ENCODE results near the gene EML1.

Gene EML1

DNA sequence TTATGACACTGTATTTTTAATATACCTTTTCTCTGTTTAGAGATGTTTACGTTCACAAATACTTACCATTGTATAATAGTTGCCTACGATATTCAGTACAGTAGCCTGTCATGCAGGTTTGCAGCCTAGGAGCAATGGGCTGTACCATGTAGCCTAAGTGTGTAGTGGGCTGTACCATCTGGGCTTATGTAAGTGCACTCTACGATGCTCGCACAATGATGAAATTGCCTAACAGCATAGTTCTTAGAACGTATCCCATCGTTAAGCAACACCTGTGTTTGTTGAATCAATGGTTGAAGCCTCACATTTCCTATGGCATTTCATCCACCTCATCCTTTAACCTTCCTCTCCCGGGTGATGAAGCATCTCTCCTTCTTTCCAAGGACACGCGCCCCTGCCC is 12.5 kb upstream of the EML1 start:
- no peak for DNase-seq

- DNase-seq = no peak
These were observed 12.1 kb upstream of the EML1 start for GRCh38 chr14:99781091-99781490.

- DNase-seq = no peak
These were observed 11.2 kb upstream of the EML1 start for GRCh38 chr14:99781853-99782610.

- no peak for DNase-seq
These were observed 8.7 kb upstream of the EML1 start for GRCh38 chr14:99784508-99784907.

- DNase-seq = no peak
These were observed 7.8 kb upstream of the EML1 start for GRCh38 chr14:99785426-99785825.

- DNase-seq = no peak
These were observed 6.7 kb upstream of the EML1 start for GRCh38 chr14:99786511-99786989.

DNA sequence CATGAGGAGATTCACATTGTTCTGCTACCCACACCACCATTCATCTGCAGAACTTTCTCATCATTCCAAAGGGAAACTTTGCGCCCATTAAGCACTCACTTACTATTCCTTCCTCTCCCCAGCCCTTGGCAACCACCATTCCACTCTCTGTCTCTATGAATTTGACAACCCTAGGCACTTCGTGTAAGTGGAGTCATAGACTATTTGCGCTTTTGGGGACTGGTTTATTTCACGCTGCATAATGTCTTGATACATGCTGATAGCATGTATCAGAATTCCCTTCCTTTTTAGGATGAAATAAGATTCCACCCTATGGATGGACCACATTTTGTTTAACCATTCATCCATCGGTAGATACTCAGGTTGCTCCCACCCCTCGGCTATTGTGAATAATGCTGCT is 4.5 kb upstream of the EML1 start:
- no peak for DNase-seq

DNA sequence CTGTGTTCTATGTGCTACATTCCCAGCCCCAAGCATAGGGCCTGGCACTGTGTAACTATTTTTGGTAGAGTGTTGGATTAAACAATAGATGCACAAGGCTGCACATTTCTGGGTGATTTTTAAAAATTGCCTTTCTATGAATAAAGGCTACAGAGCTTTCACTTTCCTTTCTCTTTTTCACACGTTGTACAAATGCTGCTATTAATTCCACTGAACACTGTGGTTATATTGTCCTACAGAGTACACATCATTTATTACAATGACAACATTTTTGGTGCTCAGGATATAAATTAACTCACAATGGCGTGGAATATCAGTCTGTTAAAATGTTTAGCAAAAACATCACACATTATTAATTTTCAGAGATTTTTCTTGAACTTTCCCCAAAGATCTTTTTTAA is 3.6 kb upstream of the EML1 start:
- DNase-seq = no peak

- DNase-seq = no peak
These were observed 2.8 kb upstream of the EML1 start for GRCh38 chr14:99790201-99790977.

DNA sequence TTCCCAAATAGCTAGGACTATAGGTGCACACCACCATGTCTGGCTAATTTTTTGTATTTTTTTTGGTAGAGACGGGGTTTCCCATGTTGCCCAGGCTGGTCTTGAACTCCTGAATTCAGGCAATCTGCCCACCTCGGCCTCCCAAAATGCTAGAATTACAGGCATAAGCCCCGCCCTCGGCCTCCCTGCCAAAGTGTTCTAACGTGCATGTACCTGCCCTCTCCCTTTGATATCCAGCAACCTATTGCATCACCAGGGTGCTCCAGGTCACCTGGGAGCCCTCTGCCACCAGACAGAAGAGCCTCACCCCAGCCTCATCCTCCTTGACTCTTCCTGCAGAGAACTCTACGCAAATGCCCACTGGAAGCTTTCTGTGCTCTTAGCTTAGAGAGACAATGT is 2.2 kb upstream of the EML1 start:
- no peak for DNase-seq

DNA sequence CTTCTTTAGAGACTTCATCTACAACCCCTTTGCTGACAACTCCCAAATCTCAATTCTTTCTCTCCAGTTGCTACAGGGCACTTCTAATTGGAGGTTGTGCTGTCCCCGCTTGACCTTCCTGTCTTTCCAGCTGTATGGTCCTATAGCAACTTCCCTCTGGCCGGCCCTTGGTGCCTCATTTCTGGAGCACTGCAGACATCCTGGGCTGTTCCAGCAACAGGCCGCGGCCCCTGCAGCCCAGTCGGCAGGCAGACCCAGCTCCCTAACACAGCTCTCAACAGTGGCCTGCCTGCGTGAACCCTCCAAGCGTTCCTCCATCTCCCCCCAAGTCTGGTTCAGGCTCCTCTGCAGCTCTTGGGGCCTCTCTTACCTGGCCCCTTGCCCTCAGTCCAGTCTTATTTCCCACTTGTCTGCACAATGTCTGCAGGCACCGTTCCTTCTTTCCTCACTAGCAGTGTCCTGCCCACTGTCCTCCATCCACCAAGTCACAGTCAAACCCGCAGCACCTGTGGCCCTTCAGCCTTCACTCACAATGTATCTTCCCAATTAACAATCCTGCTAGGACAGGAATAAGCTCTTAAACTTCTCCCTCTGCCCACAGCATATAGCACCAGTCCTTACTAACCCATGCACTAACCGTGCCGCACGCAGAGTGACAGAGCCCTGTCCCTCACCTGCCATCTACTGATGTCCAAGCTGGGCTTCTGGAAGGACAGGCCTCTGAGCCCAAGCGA is 1.6 kb upstream of the EML1 start:
- DNase-seq = peak; percentile 44

- no peak for DNase-seq
These were observed 1.0 kb upstream of the EML1 start for GRCh38 chr14:99792210-99792535.

GRCh38 chr14:99792551-99793212 is 531 bp upstream of the EML1 start:
- peak; percentile 73 for DNase-seq

DNA sequence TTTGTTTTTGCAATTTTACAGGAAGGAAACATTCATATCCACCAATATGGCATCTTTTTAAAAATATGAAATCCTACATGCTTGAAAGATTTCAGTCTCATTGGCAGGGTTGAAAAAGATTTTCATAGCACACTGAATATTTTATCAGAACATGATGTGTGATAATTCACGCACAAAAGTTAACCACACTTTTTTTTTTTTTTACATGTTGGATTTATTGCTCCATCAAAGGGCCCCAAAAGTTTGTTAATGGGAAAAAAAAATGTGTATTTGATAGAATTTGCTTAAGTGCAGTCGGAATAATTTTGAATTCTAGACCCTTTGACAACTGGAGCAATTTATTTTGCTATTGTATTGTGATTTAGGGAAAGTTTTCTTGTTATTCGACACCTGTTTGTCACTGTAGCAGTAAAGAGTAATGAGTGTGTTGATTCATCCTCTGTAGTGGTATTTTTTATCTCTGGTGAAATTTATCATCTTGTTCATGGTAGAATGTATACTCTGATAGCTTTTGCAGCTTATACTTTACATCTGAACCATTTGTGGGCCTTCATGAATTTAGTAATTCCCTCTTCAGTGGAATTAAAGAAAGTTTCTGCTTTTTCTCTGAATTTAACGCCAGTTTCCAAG is 1.1 kb downstream of the EML1 start:
- no peak for DNase-seq

DNA sequence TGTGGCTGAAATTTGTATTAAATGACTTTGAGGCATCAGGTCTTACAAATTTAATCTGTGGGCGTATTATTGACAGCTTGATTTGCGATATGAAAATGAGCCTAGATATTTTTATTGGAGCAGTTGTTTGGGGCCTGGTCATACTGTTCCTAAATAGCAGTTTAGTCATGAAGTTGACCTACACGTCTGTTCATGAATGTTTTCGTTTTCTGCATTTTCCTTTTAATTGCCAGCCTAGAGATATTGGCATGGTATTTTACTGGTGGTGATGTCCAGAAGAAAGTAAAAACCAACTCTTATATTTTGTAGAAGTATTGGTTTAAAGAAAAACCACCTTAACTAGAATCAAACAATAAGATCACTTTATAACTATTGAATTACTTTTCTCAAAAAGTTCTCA is 1.8 kb downstream of the EML1 start:
- no peak for DNase-seq

DNA sequence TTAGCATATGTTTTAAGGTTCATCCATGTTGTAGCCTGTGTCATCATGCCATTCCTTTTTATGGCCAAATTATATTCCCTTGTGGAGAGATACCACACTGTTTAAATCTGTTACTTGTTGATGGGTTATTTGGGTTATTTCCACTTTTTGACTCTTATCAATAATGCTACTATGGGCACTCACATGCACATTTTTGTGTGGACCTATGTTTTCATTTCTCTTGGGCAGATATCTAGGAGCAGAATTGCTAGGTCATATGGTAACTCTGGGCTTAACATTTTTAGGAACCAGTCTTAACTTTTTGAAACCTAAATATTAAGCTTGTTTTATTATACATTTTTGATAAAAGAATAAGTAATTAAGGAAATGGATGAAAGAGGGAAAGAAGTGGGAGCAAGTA is 4.0 kb downstream of the EML1 start:
- no peak for DNase-seq

DNA sequence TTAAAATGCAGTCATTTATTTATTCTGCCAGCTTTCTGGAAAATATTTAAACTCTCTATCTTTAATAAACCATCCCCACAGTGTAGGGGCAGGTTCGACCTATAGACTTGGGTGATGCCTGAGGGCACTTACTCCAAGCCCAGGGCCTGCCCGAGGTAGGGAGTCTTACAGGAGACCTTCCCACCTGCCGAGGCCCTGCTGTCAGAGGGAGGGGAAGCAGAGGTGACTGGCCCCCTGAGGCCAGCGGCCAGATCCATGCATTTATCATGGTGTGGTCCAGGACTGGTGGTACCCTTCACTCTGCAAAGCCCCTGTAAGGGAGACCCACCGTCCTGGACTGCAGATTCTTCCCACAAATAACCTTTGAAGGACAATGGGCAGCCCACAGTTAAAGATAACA is 7.6 kb downstream of the EML1 start:
- DNase-seq = no peak

- no peak for DNase-seq
These were observed 9.3 kb downstream of the EML1 start for GRCh38 chr14:99802301-99803105.

- DNase-seq = no peak
These were observed 10.0 kb downstream of the EML1 start for GRCh38 chr14:99803106-99803775.

DNA sequence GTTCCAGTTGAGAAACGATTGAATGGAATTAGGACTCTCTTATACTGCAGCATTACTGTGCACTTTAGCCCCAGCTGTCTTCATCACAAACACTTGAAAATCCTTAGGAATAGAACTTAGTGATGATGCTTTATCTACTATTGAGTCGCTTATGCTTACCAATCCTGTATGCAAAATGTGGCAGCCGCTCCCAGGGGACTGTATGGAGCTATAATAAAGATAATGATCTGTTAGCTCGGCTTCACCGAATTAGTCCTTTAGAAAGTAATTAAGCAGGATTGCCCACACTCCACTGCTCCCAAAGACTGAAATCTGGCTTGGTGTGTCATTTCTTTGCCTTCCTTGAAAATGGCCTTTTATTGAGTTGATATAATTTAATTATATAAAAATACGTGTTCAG is 10.6 kb downstream of the EML1 start:
- DNase-seq = no peak

- DNase-seq = no peak
These were observed 12.7 kb downstream of the EML1 start for GRCh38 chr14:99805757-99806439.

All from retina (tissue), 1 donor.